ENCODE measurements around the gene PDE6C. TPM values are rescaled to one million over a fixed set of nuclear protein-coding genes. Genes with fewer than 3 reads are reported as not detected.

Gene PDE6C
- total and polyA plus RNA-seq, 8 donors, result not detected

DNA sequence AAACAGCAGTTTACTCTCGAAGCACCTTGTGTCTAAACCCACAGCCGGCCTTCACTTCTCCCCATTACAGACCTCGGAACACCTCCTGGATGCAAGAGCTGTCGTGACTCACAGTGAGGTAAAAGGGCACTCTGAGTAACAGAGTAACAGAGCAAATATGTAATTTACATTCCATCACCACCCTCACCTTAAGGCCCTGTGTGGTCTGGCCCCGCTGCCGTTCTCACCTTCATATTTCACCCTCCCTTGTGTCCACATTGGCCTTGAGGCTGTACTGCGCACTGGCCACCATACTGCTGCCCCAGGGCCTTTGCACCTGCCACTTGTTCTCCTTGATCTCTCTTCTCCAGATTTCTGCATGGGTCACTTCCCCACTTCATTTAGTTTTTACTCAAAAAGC lies 33.2 kb upstream of the PDE6C start:
- H3K27me3 ChIP-seq, result peaks cover 0 to 11% (median 0%) of the 10 kb centered on the region in 3 donors
- H3K9me3 ChIP-seq, result peaks cover 0 to 9% (median 6%) of the 10 kb centered on the region in 4 donors
- TF ChIP-seq POLR2AphosphoS5 (IDR thresholded peaks at IDR 0.05) (peak in 1 of 3 donors; percentile 46), EP300 (IDR thresholded peaks at IDR 0.05) (no peak)
- peaks cover 0 to 23% (median 2%) of the 10 kb centered on the region in 4 donors for H3K4me1 ChIP-seq
- DNase-seq, result peak; percentile 38 to 72
- no peak overlapping the region for H3K4me3 ChIP-seq
- H3K27ac ChIP-seq, result peak overlapping the region in 2 of 5 donors; percentile 20 to 34
- intact Hi-C loops (cut with DNase I; ENCODE audit: low total_unique reads), result no loop called here
- WGBS, 5 donors, result 40 to 56% (median 49%) methylated on average over 7 of the region's 7 CpGs
- H3K36me3 ChIP-seq, result no peaks in the 10 kb centered on the region

DNA sequence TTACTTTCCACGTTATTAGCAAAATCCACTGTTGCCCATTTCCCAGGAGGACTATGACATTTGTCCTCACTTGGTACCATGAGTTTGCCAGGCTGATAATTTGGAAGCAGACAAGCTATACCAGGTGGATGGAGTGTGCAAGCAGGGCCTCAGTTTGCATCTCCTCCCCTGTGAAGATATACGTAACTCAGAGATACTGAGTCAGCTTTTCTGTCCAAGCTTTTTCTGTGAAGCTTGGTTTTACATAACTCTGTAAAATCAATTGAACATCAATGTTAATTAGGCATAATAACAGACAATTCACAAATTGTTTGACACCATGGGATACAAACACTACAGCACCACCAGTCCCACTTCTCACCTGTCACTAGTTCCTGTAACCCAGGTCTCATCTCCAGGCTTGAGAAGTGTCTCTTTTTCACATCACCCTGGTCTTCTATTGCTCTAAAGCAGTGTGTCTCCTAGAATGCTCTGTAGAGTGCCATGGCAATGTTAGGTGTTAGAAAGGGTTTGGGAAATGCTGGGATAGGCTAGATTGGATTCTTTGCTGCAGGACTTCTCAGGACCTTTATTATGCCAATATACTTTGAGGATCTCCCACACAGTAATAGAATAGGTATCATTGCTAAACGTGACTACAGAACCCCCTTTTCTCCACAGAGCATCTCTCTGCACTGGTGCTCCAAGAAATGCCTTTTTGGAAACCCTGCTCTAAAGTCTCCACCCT lies 32.2 kb upstream of the PDE6C start:
- no peak for DNase-seq
- H3K36me3 ChIP-seq, result no peaks in the 10 kb centered on the region
- H3K4me3 ChIP-seq, result no peak overlapping the region
- H3K4me1 ChIP-seq, result peaks cover 0 to 20% (median 2%) of the 10 kb centered on the region in 4 donors
- WGBS, 5 donors, result 85 to 89% (median 88%) methylated on average over 3 of the region's 3 CpGs
- TF ChIP-seq POLR2A (IDR thresholded peaks at IDR 0.05), result no peak
- TF ChIP-seq EP300 (IDR thresholded peaks at IDR 0.05), result no peak
- TF ChIP-seq POLR2AphosphoS5 (IDR thresholded peaks at IDR 0.05), result no peak
- TF ChIP-seq, protein P1, sequence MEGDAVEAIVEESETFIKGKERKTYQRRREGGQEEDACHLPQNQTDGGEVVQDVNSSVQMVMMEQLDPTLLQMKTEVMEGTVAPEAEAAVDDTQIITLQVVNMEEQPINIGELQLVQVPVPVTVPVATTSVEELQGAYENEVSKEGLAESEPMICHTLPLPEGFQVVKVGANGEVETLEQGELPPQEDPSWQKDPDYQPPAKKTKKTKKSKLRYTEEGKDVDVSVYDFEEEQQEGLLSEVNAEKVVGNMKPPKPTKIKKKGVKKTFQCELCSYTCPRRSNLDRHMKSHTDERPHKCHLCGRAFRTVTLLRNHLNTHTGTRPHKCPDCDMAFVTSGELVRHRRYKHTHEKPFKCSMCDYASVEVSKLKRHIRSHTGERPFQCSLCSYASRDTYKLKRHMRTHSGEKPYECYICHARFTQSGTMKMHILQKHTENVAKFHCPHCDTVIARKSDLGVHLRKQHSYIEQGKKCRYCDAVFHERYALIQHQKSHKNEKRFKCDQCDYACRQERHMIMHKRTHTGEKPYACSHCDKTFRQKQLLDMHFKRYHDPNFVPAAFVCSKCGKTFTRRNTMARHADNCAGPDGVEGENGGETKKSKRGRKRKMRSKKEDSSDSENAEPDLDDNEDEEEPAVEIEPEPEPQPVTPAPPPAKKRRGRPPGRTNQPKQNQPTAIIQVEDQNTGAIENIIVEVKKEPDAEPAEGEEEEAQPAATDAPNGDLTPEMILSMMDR (IDR thresholded peaks at IDR 0.05), result no peak
- intact Hi-C loops (cut with DNase I; ENCODE audit: low total_unique reads), result no loop called here
- no peak overlapping the region for H3K27ac ChIP-seq
- H3K27me3 ChIP-seq, result peaks cover 0 to 11% (median 0%) of the 10 kb centered on the region in 3 donors
- H3K9me3 ChIP-seq, result peaks cover 0 to 9% (median 6%) of the 10 kb centered on the region in 4 donors

DNA sequence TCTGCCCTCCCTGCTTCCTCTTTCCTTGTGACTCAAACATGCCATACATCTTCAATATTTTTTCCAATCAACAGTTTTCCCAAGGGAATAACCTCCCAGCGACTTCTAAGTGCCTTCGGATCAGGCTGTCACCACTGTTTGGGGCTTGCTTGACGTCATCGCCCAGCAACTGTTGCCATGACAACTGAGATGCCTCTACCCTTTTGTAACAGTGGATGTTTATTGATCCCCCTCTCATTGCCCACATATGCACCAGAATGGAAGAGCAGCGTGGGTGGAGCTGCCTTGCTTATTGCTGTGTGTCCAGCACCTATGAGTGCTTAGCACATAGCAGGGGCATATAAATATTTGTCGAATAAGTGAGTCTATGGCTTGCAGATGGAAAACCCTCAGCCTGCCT lies 31.5 kb upstream of the PDE6C start:
- Histone ChIP-seq H3K4me1 (peaks cover 0 to 20% (median 2%) of the 10 kb centered on the region in 4 donors), H3K9me3 (peaks cover 0 to 9% (median 6%) of the 10 kb centered on the region in 4 donors), H3K4me3 (no peak overlapping the region), H3K36me3 (no peaks in the 10 kb centered on the region), H3K27me3 (peaks cover 0 to 11% (median 0%) of the 10 kb centered on the region in 3 donors), H3K27ac (no peak overlapping the region)
- peak in 1 of 2 donors; percentile 56 for DNase-seq
- intact Hi-C loops (cut with DNase I; ENCODE audit: low total_unique reads), result no loop called here
- WGBS, 5 donors, result 40 to 53% (median 50%) methylated on average over 6 of the region's 6 CpGs
- no peak for TF ChIP-seq EP300 (IDR thresholded peaks at IDR 0.05)
- TF ChIP-seq, protein P1 (IDR thresholded peaks at IDR 0.05), result no peak
- no peak for TF ChIP-seq POLR2A (IDR thresholded peaks at IDR 0.05)
- no peak for TF ChIP-seq POLR2AphosphoS5 (IDR thresholded peaks at IDR 0.05)

DNA sequence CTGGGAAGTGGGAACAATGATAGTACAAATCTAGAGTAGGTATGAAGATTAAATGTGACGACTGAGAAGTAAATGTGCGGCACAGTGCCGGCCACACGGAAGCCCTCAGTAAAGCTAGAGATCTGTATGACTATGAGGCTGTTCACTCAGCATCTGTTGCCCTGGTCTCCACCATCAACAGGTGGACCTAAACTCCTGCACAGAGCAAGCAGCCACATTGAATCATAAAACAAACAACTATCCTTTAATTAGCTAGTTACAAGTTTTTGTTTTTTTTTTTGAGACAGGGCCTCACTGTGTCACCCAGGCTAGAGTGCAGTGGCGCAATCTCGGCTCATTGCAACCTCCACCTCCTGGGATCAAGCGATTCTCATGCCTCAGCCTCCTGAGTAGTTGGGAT lies 27.9 kb upstream of the PDE6C start:
- Histone ChIP-seq H3K36me3 (no peaks in the 10 kb centered on the region), H3K9me3 (peaks cover 0 to 9% (median 6%) of the 10 kb centered on the region in 4 donors), H3K27ac (no peak overlapping the region), H3K27me3 (peaks cover 0 to 12% (median 0%) of the 10 kb centered on the region in 3 donors), H3K4me3 (no peak overlapping the region), H3K4me1 (no peaks in the 10 kb centered on the region)
- TF ChIP-seq, protein P1 (IDR thresholded peaks at IDR 0.05), result no peak
- TF ChIP-seq POLR2A (IDR thresholded peaks at IDR 0.05), result no peak
- no peak for TF ChIP-seq POLR2AphosphoS5 (IDR thresholded peaks at IDR 0.05)
- no peak for TF ChIP-seq EP300 (IDR thresholded peaks at IDR 0.05)
- DNase-seq, result no peak
- intact Hi-C loops (cut with DNase I; ENCODE audit: low total_unique reads), result no loop called here
- WGBS, 5 donors, result 90 to 95% (median 94%) methylated on average over 7 of the region's 7 CpGs
